ENCODE data around the gene CCDC191.

CCDC191 gene

GRCh38 chr3:114052216-114052615 lies 4.1 kb downstream of the CCDC191 start:
- no peak for DNase-seq

DNA sequence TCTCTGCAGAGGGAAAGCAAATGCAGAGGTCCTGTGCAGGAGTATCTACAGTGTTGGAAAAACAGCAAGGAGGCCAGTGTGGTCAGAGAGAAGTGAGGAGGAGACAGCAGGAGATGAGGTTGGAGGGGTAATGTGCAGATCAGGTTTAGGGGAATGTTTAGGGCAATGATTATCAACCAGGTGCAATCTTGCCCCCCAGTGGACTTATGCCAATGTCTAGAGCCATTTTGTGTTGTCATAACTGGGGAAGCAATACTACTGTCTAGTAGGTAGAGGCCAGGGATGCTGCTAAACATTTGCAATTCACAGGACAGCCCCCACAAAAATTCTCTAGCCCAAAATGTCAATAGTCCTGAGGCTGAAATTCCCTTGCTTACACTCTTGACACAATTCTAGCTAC lies 13.1 kb downstream of the CCDC191 start:
- DNase-seq = no peak

GRCh38 chr3:114035896-114036295 lies 20.4 kb downstream of the CCDC191 start:
- DNase-seq = no peak

DNA sequence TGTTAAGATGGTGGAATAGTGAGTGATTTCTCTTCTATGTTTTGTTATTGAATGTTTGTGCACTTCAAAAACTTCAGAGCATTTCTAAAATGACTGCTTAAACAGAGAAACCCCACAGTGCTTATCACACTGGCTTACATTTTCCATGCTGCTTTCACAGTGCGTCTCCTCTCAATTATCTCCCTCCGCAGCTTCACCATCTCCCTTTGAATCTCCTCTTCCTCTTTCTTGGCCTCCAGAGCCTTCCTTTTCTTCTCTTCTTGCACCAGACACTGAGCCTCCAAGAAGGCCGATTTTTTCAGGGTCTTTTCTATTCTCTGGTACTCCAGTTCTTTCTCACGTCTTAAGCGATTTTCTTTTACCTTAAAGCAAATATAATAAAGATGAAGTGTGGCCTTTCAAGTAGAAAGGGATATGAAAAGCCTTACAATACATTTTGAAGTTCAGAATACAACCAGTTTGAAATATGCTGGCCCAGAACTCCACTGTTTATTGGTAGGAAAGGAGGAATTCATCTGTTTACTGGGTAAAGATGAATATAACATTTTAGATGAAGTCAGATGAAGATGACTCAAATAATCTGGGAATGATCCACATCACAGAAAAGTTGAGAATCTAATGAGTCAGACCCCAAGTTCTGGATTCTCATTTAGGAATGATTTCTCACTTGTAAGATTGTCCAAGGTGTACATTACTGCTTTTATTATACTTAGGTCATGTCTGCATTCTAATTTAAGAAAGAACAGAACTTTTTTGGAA lies 21.4 kb downstream of the CCDC191 start:
- no peak for DNase-seq

- DNase-seq = no peak
Measured at GRCh38 chr3:114034211-114034610, 22.1 kb downstream of the CCDC191 start.

GRCh38 chr3:114033721-114034120 lies 22.6 kb downstream of the CCDC191 start:
- no peak for DNase-seq

GRCh38 chr3:114026331-114026730 lies 30.0 kb downstream of the CCDC191 start:
- DNase-seq = no peak

DNA sequence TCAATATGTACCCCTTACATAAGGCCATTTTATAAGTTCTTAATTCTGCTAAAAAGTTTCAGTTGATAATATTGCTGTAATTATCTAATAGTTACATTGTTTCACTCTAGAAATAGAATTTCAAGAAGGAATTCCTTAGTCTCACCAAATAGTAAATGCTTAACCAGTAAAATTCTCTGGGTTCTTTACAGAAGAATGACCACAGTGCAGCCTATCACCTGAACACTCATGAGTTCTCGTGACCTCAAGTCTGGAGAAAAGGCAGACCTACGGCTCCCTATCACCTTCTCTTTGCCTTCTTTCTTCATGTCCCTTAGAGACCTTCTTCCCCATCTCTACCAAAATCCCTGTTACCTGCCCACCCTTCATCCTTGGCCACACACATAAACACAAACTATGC lies 30.9 kb downstream of the CCDC191 start:
- DNase-seq = no peak

- no peak for DNase-seq
Measured at GRCh38 chr3:114022145-114022802, 34.1 kb downstream of the CCDC191 start.

GRCh38 chr3:114020907-114021306 lies 35.4 kb downstream of the CCDC191 start:
- no peak for DNase-seq

- no peak for DNase-seq
Measured at GRCh38 chr3:114019486-114019885, 36.8 kb downstream of the CCDC191 start.

DNA sequence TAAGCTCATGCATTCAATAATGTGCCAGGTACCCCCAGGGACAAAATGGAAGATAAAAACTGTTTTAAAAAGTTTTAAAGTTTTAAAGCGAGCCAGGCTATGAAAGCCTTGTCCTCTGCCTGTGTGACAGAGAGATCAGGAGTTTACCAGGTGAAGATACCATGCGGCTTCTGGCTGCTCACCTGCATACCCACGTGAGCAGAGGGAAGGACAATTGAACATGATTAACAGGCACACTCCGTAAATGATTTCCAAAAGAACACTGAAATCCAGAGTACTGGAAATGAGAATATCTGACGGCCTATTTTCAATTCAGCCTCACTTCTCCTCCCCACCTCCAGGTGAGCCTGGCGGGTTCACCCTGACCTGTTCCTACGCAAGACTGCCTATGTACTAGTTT lies 42.1 kb downstream of the CCDC191 start:
- no peak for DNase-seq

DNA sequence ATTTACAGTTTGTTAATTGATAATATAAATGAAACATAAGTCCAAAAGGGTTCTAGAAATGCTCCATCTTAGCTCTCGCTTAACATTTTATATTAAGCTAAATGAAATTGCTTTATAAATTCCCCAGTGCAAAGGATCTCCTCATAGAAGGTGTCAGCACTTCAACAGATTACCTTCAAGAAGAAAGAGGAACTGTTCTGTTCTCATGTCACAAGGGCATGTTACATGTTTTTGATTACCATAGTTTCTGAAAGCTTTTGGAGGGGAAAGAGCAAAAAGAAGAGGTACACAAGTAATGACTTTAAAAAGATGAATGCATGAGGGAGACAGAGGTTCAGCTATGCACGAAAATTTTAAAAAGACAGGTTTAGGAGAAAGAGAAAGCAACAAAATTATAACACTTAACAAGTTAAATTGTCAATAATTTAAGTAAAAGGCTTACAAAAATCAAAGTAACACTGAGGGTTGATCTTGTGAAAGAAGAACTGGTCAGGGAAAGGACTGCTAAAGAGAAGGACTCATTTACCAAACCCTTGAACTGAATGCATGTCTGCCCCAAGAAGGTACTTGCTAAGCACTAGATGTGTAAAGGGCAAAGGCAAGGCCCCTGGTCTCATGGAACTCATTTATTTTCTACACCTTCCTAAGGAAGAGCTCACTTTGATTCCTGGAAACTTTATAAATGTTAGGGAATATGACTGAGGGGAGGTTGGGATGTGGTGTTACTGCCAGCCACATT lies 45.1 kb downstream of the CCDC191 start:
- no peak for DNase-seq

DNA sequence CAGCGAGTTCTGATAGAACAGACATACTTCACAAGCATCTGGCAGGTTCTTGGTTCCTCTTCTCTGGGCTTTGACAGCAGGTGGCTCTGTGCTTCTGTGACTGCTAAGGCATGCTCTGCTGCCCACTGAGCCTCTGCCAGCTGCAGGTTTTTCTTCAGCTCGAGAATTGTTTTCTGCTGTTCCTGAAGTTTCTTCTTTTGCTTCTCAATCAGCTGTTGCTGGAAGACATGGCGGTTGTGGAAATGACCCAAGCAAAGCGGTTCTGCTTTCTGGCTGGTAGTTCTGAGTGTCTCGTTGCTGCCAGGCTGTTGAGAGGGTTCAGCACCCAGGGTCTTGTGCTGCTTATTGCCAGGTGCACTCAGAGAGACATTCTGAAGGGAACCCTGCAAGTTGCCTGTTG lies 50.8 kb downstream of the CCDC191 start:
- no peak for DNase-seq

DNA sequence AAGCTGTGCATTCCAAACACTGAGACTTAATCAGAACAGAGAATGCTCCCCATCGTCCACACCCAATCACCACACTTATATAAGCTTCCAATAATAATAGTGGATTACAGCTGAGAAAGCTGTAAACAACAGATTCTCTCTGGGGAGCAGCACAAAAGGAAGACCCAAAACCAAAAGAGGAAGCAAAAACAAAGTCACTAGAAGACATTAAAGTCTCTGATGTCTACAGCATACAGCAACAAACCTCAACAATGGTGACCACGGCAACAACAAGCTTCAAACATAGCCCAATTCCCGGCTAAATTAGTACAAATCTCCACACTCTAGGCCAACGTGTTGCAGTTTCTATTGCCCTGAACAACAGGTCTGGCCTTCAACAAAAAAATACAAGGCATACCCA lies 70.8 kb downstream of the CCDC191 start:
- no peak for DNase-seq

- no peak for DNase-seq
Measured at GRCh38 chr3:113983544-113983943, 72.8 kb downstream of the CCDC191 start.

- no peak for DNase-seq
Measured at GRCh38 chr3:113981803-113982202, 74.5 kb downstream of the CCDC191 start.

- DNase-seq = no peak
Measured at GRCh38 chr3:113979916-113980315, 76.4 kb downstream of the CCDC191 start.

- no peak for DNase-seq
Measured at GRCh38 chr3:113977822-113978221, 78.5 kb downstream of the CCDC191 start.

- no peak for DNase-seq
Measured at GRCh38 chr3:113968986-113969385, 87.3 kb downstream of the CCDC191 start.

DNA sequence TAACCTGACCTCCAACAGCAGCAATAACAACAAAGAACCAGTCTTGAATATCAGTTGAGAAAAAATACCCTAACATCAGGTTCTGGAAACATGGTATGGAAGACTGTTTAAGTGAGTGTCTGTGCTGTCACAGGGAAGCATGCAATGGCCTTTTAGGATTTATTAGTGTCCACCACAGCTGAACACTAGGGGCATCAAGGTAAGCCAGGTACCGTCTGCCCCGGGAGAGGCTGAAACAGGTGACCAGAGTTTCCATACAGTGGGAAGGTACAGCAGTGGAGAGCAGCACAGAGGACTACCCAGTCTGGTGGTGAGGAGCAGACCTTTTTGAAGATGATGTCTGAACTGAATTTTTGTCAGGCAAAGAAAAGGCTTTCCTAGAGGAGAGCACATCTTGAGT lies 90.2 kb downstream of the CCDC191 start:
- DNase-seq = no peak

DNA sequence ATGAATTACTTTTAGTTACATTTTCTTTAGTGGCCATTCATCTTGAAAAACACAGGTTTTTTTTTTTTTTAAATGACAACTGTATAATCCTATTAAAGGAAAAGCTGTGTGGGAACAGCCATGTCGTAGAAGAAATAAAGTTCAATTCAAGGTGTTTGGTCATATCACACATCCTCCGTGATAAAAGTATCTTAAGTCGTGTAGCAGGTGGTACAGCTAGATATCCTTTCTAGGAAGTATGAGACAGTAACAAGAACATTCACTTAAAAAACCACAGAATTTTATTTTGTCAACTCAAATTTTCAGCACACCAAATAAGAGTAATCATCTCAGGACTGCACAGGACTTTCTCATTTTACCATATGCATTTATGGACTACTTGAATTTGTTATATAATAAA lies 92.4 kb downstream of the CCDC191 start:
- DNase-seq = no peak

DNA sequence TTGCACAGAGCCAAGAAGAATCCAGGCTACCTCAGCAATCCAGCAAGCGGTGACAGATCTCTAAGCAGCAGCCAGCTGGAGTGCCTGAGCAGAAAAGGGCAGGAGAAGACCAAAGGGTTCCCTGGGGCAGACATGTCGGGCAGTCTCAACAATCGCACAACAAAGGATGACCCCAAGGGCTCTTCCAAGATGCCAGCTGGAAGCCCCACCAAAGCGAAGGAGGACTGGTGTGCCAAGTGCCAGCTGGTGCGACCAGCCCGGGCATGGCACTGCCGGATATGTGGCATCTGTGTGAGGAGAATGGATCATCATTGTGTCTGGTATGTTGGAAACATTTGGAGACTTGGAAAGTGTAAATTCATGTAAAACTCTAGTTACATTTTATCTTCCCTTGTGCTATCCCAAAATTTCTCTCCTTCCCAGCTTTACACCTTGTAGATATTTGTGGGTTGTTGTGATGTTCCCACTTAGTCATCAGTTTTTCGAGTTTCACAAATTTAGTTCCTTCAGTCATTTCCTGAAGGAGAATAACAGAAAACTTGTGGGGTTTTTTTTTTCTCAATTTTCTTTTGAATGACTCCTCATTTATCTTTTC lies 102.1 kb downstream of the CCDC191 start:
- DNase-seq = no peak

- DNase-seq = no peak
Measured at GRCh38 chr3:113953677-113954076, 102.6 kb downstream of the CCDC191 start.
